Measurements from ENCODE around the gene KCNJ15. TPM values are rescaled to one million over a fixed set of nuclear protein-coding genes. Genes with fewer than 3 reads are reported as not detected.

Gene KCNJ15
- total and polyA plus RNA-seq, 2 donors (not counting 1 experiment from before 2014, with no cell fraction given), result 0.44 to 0.83 TPM

DNA sequence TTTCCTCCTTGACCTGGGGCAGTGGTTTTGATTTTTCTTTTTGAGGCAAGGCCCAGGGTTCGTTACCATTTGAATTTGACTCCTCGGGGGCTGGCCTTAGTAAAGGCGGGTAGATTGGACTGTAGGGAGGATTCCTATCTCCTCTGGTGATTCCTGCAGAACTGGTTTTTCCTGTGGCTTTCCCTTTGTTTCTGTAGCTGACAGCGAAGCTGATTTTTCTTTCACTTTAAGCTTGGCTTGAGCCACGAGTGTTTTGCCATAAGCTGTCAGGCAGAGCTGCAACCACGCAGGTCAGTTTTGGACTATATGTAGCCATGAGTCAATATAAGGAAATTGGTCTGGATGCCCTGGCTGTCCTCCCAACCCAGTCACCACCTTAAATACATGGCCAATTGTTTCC lies 28.7 kb upstream of the KCNJ15 start:
- no peak for DNase-seq (ENCODE audit: low read depth in 2 of 2)

DNA sequence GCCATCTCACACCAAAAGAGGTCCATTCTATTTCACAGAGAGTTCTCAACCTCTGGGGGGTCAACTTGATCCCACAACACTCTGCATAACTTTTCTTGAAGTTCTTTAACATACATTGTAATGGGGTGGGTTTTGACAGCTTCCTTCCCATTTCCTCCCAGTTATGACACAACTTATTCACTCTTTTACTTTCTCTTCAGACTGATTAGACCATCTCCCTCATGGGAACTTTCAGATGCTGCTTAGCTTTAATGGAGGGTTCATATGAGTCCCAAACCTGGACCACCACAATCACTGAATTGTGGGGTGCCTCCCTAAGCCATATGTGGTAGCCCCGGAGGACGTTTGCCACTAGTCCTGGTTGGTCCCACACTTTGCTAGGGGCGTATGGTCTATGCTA lies 28.3 kb upstream of the KCNJ15 start:
- Histone ChIP-seq H3K4me1 (ENCODE audit: control insufficient read depth, extremely low read depth, insufficient read depth, low read length) (no peaks in the 10 kb centered on the region), H3K9me3 (ENCODE audit: control insufficient read depth, insufficient read depth, low read depth, low read length) (no peaks in the 10 kb centered on the region), H3K27me3 (ENCODE audit: control insufficient read depth, insufficient read depth, low read length) (no peaks in the 10 kb centered on the region), H3K4me2 (ENCODE audit: extremely low read depth, insufficient read depth, low read length) (no peak overlapping the region), H3K27ac (ENCODE audit: insufficient read depth, low read length) (no peak overlapping the region), H3K79me2 (ENCODE audit: control insufficient read depth, insufficient read depth, low read length) (no peaks in the 10 kb centered on the region), H3K36me3 (ENCODE audit: control insufficient read depth, insufficient read depth, low read length) (no peaks in the 10 kb centered on the region), H3K9ac (ENCODE audit: insufficient read depth, low read length) (no peak overlapping the region), H2AFZ (ENCODE audit: low read length) (no peak overlapping the region), H4K20me1 (ENCODE audit: control insufficient read depth, extremely low read depth, insufficient read depth, low read length) (no peaks in the 10 kb centered on the region), H3K4me3 (replicated peaks in 1 of 4; ENCODE audit: control extremely low read depth in 1 of 4, insufficient read depth in 1 of 4, low read depth in 3 of 4, low read length in 4 of 4) (no peak overlapping the region)
- no peak for DNase-seq (ENCODE audit: low read depth in 2 of 2)
- TF ChIP-seq, protein P1, sequence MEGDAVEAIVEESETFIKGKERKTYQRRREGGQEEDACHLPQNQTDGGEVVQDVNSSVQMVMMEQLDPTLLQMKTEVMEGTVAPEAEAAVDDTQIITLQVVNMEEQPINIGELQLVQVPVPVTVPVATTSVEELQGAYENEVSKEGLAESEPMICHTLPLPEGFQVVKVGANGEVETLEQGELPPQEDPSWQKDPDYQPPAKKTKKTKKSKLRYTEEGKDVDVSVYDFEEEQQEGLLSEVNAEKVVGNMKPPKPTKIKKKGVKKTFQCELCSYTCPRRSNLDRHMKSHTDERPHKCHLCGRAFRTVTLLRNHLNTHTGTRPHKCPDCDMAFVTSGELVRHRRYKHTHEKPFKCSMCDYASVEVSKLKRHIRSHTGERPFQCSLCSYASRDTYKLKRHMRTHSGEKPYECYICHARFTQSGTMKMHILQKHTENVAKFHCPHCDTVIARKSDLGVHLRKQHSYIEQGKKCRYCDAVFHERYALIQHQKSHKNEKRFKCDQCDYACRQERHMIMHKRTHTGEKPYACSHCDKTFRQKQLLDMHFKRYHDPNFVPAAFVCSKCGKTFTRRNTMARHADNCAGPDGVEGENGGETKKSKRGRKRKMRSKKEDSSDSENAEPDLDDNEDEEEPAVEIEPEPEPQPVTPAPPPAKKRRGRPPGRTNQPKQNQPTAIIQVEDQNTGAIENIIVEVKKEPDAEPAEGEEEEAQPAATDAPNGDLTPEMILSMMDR (conservative IDR thresholded peaks at IDR 0.05 in 1 of 2, IDR thresholded peaks at IDR 0.05 in 1 of 2; ENCODE audit: low read depth in 1 of 2, low read length in 2 of 2), result no peak
- TF ChIP-seq EZH2 (IDR thresholded peaks at IDR 0.05; ENCODE audit: low read length, missing control alignments), result no peak

More for the DNA sequence above, 28.7 kb upstream of the KCNJ15 start:
- no peak overlapping the region for H2AFZ ChIP-seq (ENCODE audit: low read length)
- no peak overlapping the region for H3K27ac ChIP-seq (ENCODE audit: insufficient read depth, low read length)
- no peaks in the 10 kb centered on the region for H3K27me3 ChIP-seq (ENCODE audit: control insufficient read depth, insufficient read depth, low read length)
- no peaks in the 10 kb centered on the region for H3K9me3 ChIP-seq (ENCODE audit: control insufficient read depth, insufficient read depth, low read depth, low read length)
- H3K4me1 ChIP-seq (ENCODE audit: control insufficient read depth, extremely low read depth, insufficient read depth, low read length), result no peaks in the 10 kb centered on the region
- no peaks in the 10 kb centered on the region for H3K36me3 ChIP-seq (ENCODE audit: control insufficient read depth, insufficient read depth, low read length)
- no peak overlapping the region for H3K4me3 ChIP-seq (replicated peaks in 1 of 4; ENCODE audit: control extremely low read depth in 1 of 4, insufficient read depth in 1 of 4, low read depth in 3 of 4, low read length in 4 of 4)
- no peaks in the 10 kb centered on the region for H3K79me2 ChIP-seq (ENCODE audit: control insufficient read depth, insufficient read depth, low read length)
- TF ChIP-seq EZH2 (IDR thresholded peaks at IDR 0.05; ENCODE audit: low read length, missing control alignments), result no peak
- TF ChIP-seq, protein P1 (conservative IDR thresholded peaks at IDR 0.05 in 1 of 2, IDR thresholded peaks at IDR 0.05 in 1 of 2; ENCODE audit: low read depth in 1 of 2, low read length in 2 of 2), result no peak
- no peak overlapping the region for H3K9ac ChIP-seq (ENCODE audit: insufficient read depth, low read length)
- no peaks in the 10 kb centered on the region for H4K20me1 ChIP-seq (ENCODE audit: control insufficient read depth, extremely low read depth, insufficient read depth, low read length)
- H3K4me2 ChIP-seq (ENCODE audit: extremely low read depth, insufficient read depth, low read length), result no peak overlapping the region

DNA sequence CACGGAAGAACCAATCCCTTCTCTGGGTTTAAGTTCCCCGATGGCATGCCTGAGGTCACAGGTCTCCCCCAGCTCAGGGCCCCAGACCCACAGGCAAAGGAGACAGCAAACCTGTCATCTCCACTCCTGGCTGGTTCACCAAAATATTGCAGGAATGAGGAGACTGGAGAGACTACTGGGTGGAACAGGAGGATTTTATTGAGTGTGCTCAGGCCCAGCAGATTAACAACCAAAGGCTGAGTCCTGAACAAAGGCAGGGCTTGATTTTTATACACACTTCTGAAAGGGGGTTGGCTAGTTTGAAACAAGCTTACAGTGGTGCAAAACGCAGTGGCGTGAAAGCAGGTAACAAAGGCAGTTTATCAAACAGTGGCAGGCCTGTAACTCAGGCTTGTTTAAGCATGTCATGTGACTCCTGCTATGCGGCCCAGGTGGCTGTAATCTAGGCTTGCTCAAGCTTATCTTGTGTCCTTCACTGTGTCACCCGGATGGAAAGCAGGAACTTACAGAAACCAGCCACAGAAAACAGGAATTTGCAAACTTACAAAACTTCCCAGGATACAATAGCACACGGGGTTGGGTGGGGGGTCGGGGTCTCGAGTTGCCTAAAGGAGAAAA lies 27.4 kb upstream of the KCNJ15 start:
- Histone ChIP-seq H3K79me2 (ENCODE audit: control insufficient read depth, insufficient read depth, low read length) (no peaks in the 10 kb centered on the region), H3K4me3 (replicated peaks in 1 of 4; ENCODE audit: control extremely low read depth in 1 of 4, insufficient read depth in 1 of 4, low read depth in 3 of 4, low read length in 4 of 4) (no peak overlapping the region), H3K4me1 (ENCODE audit: control insufficient read depth, extremely low read depth, insufficient read depth, low read length) (no peaks in the 10 kb centered on the region), H4K20me1 (ENCODE audit: control insufficient read depth, extremely low read depth, insufficient read depth, low read length) (no peaks in the 10 kb centered on the region), H3K36me3 (ENCODE audit: control insufficient read depth, insufficient read depth, low read length) (no peaks in the 10 kb centered on the region), H3K4me2 (ENCODE audit: extremely low read depth, insufficient read depth, low read length) (no peak overlapping the region), H3K9ac (ENCODE audit: insufficient read depth, low read length) (no peak overlapping the region), H3K27ac (ENCODE audit: insufficient read depth, low read length) (no peak overlapping the region), H3K27me3 (ENCODE audit: control insufficient read depth, insufficient read depth, low read length) (no peaks in the 10 kb centered on the region), H3K9me3 (ENCODE audit: control insufficient read depth, insufficient read depth, low read depth, low read length) (no peaks in the 10 kb centered on the region), H2AFZ (ENCODE audit: low read length) (no peak overlapping the region)
- TF ChIP-seq, protein P1 (conservative IDR thresholded peaks at IDR 0.05 in 1 of 2, IDR thresholded peaks at IDR 0.05 in 1 of 2; ENCODE audit: low read depth in 1 of 2, low read length in 2 of 2), result no peak
- TF ChIP-seq EZH2 (IDR thresholded peaks at IDR 0.05; ENCODE audit: low read length, missing control alignments), result no peak
- DNase-seq (ENCODE audit: low read depth in 2 of 2), result peak in 1 of 2 donors; percentile 22
